Measurements from ENCODE around the gene ASIC5. TPM values are rescaled to one million over a fixed set of nuclear protein-coding genes. Genes with fewer than 3 reads are reported as not detected.

Gene ASIC5
- total RNA-seq, 2 donors from 2014 or later: not detected

DNA sequence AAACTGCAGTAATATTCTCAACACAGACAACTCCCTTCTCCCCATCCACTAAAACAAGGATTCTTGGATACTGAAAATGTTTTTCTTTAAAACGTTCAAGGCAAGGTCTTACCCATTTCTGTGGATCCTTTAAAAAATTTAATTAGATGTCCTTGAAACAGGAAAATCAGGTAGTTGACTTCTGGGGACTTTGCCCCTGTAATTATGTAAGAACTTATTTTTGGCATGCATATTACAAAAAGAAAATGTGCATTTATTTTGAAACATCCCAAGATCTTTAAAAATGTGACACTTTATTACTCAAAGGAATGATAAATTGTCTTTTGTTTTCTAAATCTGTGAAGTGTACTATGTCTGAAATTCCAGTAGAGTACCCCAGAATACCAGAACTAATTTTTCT, 81.4 kb downstream of the ASIC5 start:
- ATAC-seq: no peak
- Mint-ChIP-seq H3K4me3 (no peak overlapping the region), H3K27me3 (peaks cover 34% of the 10 kb centered on the region)

DNA sequence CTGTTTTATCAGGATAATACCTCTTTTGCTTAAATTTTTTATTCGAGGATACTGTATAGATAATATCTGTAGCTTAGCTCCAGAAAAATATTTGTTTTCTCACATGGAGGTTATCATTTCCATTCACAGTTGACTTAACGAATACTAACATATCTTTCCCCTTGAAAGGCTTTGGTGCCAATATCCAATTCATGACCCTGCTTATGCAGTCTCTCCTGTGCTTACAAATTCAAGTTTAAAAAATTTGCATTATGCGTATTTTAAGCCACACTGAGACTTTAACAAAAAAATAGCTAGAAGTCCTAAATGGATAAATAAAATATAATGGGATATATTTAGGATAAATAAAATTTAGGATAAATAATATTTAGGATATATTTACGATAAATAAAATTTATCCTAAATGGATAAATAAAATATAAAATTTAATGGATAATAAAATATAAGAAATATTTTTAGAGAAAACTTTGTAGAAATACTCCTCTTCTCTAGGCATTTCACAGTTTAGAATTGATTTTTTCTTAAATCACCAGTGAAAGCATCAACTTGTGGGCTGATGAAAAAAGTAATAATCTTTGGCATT, 84.7 kb downstream of the ASIC5 start:
- no peak for ATAC-seq
- no peaks in the 10 kb centered on the region for H3K4me1 Mint-ChIP-seq
- DNase-seq: no peak
- H3K36me3 Mint-ChIP-seq (ENCODE audit: low read depth): no peaks in the 10 kb centered on the region
- H3K4me3 Mint-ChIP-seq: no peak overlapping the region
- no peak overlapping the region for H3K27ac Mint-ChIP-seq
- peaks cover 13% of the 10 kb centered on the region for H3K27me3 Mint-ChIP-seq
- H3K9me3 ChIP-seq (ENCODE audit: control insufficient read depth, low read length, poor library complexity, severe bottlenecking): no peaks in the 10 kb centered on the region

More for the DNA sequence above, 81.4 kb downstream of the ASIC5 start:
- H3K9me3 ChIP-seq (ENCODE audit: control insufficient read depth, low read length, poor library complexity, severe bottlenecking): no peaks in the 10 kb centered on the region
- no peak for DNase-seq
- Mint-ChIP-seq H3K27ac (no peak overlapping the region), H3K4me1 (peaks cover 7% of the 10 kb centered on the region), H3K36me3 (ENCODE audit: low read depth) (no peaks in the 10 kb centered on the region)

DNA sequence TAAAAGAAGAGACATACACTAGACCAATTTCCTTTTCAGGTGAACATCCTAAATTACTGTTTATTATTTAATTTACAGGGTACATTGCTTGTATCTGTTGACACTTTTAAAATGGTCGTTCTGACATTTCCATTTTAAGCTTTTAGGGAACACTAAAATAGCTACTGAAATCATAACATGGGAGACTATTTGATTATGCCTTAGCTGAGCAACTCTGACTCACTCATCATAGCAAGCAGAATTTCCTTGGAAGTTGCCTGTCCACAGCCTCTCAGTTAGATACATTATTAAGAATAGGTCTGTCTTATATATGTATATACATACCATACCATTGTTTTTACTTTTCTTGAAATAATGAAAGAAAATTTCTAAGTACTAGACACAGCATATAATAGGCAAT, 85.3 kb downstream of the ASIC5 start:
- Mint-ChIP-seq H3K4me3 (no peak overlapping the region), H3K36me3 (ENCODE audit: low read depth) (no peaks in the 10 kb centered on the region), H3K27me3 (peaks cover 13% of the 10 kb centered on the region), H3K27ac (no peak overlapping the region), H3K4me1 (no peaks in the 10 kb centered on the region)
- H3K9me3 ChIP-seq (ENCODE audit: control insufficient read depth, low read length, poor library complexity, severe bottlenecking): no peaks in the 10 kb centered on the region
- DNase-seq (no peak), ATAC-seq (no peak)

Other genes starting within 250 kb of the ASIC5 start
- gene GUCY1A1, start 199.4 kb downstream of the ASIC5 start, total RNA-seq: 10 to 100 TPM in 1 of 2 donors, under 1 TPM in 1; 0.85 to 14.1 TPM
- 10 to 100 TPM in 1 of 2 donors, under 1 TPM in 1; 0.75 to 15.3 TPM for gene GUCY1B1, start 107.3 kb downstream of the ASIC5 start, total RNA-seq
- gene TDO2, start 37.4 kb upstream of the ASIC5 start, total RNA-seq: not detected
- 1 to 10 TPM; 6.6 to 9.3 TPM for gene CTSO, start 87.6 kb upstream of the ASIC5 start, total RNA-seq

Measured in T-helper 17 cell (primary cell).